Upper lobe of left lung (tissue), 4 donors: ENCODE results near the gene AMIGO3.

Experiments
- POLR2A ChIP-seq, 4 donors: fragments of 450-650 bp; IDR thresholded peaks; one replicate each; pipeline ENCODE4 v1.5.1; 2016 to 2017; ENCODE audit warnings: antibody characterized with exemption in 4 of 4, mild to moderate bottlenecking in 2 of 4
- POLR2AphosphoS5 ChIP-seq, 2 donors: sonication (generic); formaldehyde crosslinking; IDR thresholded peaks; one replicate each; pipeline ENCODE4 v1.5.1; 2017; ENCODE audit warnings: antibody characterized with exemption in 2 of 2
- TF ChIP-seq, protein P1 (sequence below), 6 experiments: fragments of 450-650 bp in 4 of 6; fragments of 200-600 bp in 2 of 6; sonication (generic) in 2 of 6; IDR thresholded peaks; one replicate each; pipeline ENCODE4 v1.5.1; 2016 to 2019; ENCODE audit warnings: antibody characterized with exemption in 6 of 6

DNA sequence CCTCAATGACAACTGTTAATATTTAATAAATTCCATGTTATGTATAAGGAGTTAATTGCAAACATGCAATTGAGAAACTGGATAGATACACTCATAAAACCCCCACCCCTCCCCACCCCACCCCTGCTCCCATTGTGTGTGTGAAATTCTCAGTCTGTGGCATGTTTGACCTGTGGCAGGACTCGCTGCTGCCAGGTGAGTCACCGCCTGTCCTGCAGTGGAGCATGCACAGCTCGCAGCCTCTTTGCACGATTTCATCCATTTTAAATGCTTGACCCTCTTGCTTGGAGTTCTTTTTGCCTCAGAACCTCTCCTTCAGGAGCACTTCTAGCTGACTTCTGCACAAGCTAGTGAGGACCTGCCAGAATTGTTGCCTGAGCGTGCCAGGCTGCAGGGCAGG is 50.6 kb downstream of the AMIGO3 start:
- TF ChIP-seq, protein P1, sequence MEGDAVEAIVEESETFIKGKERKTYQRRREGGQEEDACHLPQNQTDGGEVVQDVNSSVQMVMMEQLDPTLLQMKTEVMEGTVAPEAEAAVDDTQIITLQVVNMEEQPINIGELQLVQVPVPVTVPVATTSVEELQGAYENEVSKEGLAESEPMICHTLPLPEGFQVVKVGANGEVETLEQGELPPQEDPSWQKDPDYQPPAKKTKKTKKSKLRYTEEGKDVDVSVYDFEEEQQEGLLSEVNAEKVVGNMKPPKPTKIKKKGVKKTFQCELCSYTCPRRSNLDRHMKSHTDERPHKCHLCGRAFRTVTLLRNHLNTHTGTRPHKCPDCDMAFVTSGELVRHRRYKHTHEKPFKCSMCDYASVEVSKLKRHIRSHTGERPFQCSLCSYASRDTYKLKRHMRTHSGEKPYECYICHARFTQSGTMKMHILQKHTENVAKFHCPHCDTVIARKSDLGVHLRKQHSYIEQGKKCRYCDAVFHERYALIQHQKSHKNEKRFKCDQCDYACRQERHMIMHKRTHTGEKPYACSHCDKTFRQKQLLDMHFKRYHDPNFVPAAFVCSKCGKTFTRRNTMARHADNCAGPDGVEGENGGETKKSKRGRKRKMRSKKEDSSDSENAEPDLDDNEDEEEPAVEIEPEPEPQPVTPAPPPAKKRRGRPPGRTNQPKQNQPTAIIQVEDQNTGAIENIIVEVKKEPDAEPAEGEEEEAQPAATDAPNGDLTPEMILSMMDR (IDR thresholded peaks at IDR 0.05): no peak
- TF ChIP-seq POLR2A (IDR thresholded peaks at IDR 0.05): no peak
- TF ChIP-seq POLR2AphosphoS5 (IDR thresholded peaks at IDR 0.05): no peak
